ENCODE results near the gene CSGALNACT2. TPM values are rescaled to one million over a fixed set of nuclear protein-coding genes. Genes with fewer than 3 reads are reported as not detected.

Gene CSGALNACT2
- total RNA-seq, 1 experiment from 2014 or later, result 10.0 TPM

- intact Hi-C loops (cut with micrococcal nuclease; ENCODE audit: unreplicated experiment), result no loop called here
- Mint-ChIP-seq H3K4me1 (ENCODE audit: low read depth, unreplicated experiment) (peaks cover 9% of the 10 kb centered on the region), H3K4me3 (ENCODE audit: low read depth, unreplicated experiment) (peak overlapping the region; percentile 77), H3K27me3 (ENCODE audit: unreplicated experiment) (peaks cover 65% of the 10 kb centered on the region), H3K9me3 (ENCODE audit: low read depth, unreplicated experiment) (no peaks in the 10 kb centered on the region), H3K27ac (ENCODE audit: unreplicated experiment) (no peak overlapping the region), H3K36me3 (ENCODE audit: insufficient read depth, unreplicated experiment) (peaks cover 7% of the 10 kb centered on the region)
- BruUV-seq (replicated peaks), result no TSS peak
- CTCF ChIA-PET, result no interaction called here
- no peak for TF ChIP-seq CTCF (IDR thresholded peaks at IDR 0.05; ENCODE audit: unreplicated experiment)
- DNase-seq, result peak; percentile 60
Observed at GRCh38 chr10:43229208-43230061, 91.2 kb downstream of the CSGALNACT2 start.

DNA sequence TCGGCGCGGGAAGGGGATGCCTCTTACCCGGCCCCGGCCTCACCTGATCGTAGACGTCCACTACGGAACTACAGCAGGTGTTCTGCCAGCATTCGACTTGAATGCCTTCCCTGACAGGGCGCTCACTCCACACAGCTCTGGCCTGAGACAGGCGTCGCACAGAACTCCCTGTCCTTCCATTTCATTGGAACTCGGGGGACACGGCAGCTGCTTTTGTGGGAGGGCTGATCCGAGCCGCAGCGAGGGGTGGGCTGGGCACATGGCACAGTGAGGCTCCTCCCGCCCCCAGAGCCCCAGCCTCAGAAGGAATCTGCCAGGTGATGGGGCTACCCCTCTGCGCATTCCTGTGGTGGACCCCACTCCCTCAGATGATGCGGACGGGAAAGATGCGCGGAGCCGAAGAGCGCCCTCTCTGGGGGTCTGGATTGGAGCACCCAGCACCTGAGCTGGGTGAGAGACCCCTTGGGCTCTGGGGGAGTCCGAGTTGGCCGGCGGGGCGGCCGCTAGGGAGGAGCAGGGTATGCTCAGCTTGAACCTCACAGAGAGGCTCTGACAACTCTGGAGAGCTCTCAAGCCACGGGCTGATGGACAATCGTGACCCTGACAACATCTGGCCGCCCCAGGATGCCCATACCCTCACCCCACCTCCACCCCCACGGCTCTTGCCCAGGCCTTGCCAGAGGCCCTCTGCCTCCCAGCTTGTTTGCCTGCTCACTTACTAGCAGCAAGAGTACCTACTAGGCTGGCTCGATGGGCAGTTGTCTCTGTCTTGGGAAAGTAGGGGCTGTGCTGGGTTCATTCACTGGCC lies 92.1 kb downstream of the CSGALNACT2 start:
- no peak overlapping the region for H3K27ac Mint-ChIP-seq (ENCODE audit: unreplicated experiment)
- CTCF ChIA-PET, result no interaction called here
- H3K4me1 Mint-ChIP-seq (ENCODE audit: low read depth, unreplicated experiment), result peaks cover under 1% of the 10 kb centered on the region
- H3K9me3 Mint-ChIP-seq (ENCODE audit: low read depth, unreplicated experiment), result no peaks in the 10 kb centered on the region
- DNase-seq, result no peak
- peaks cover 59% of the 10 kb centered on the region for H3K27me3 Mint-ChIP-seq (ENCODE audit: unreplicated experiment)
- BruUV-seq (replicated peaks), result no TSS peak
- TF ChIP-seq CTCF (IDR thresholded peaks at IDR 0.05; ENCODE audit: unreplicated experiment), result no peak
- intact Hi-C loops (cut with micrococcal nuclease; ENCODE audit: unreplicated experiment), result no loop called here
- H3K36me3 Mint-ChIP-seq (ENCODE audit: insufficient read depth, unreplicated experiment), result peaks cover 7% of the 10 kb centered on the region
- peak overlapping the region; percentile 77 for H3K4me3 Mint-ChIP-seq (ENCODE audit: low read depth, unreplicated experiment)

- Mint-ChIP-seq H3K27me3 (ENCODE audit: unreplicated experiment) (peaks cover 53% of the 10 kb centered on the region), H3K36me3 (ENCODE audit: insufficient read depth, unreplicated experiment) (peaks cover 7% of the 10 kb centered on the region), H3K27ac (ENCODE audit: unreplicated experiment) (no peak overlapping the region), H3K9me3 (ENCODE audit: low read depth, unreplicated experiment) (no peaks in the 10 kb centered on the region), H3K4me1 (ENCODE audit: low read depth, unreplicated experiment) (peaks cover 5% of the 10 kb centered on the region), H3K4me3 (ENCODE audit: low read depth, unreplicated experiment) (no peak overlapping the region)
- no peak for DNase-seq
- CTCF ChIA-PET, result interaction anchor here (0.5 kb wide), 1 partner anchor 87 kb away, joined by 4 read pairs; no protein-coding TSS in a partner anchor
- intact Hi-C loops (cut with micrococcal nuclease; ENCODE audit: unreplicated experiment), result no loop called here
- no peak for TF ChIP-seq CTCF (IDR thresholded peaks at IDR 0.05; ENCODE audit: unreplicated experiment)
- no TSS peak for BruUV-seq (replicated peaks)
Observed at GRCh38 chr10:43230909-43231522, 92.8 kb downstream of the CSGALNACT2 start.

DNA sequence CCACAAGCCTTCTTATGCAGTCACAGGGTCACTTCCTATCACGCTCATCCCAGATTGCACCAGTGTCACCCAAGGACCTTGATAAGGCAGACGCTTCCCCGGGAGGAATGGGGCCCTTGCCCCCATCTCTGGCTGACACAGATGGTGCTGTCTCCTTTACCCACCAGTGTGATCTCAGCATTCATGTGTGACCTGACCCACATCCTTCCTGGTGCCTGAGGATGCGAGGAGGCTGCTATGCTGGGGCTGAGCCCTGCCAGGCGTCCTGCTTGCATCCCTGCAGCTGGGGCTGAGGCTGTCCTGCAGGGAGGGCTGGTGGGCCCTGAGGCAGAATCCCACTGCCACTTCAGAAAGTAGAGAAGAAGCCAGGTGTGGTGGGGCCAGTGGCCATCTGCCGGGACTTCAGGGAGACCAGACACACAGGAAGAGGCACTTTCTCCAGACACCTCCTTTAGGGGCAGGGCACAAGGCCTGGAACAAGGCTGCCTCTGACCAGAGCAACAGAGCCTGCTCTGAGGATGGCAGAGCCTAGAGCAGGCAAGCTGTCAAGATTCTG lies 93.4 kb downstream of the CSGALNACT2 start:
- Mint-ChIP-seq H3K4me1 (ENCODE audit: low read depth, unreplicated experiment) (peaks cover 5% of the 10 kb centered on the region), H3K27ac (ENCODE audit: unreplicated experiment) (no peak overlapping the region), H3K27me3 (ENCODE audit: unreplicated experiment) (peaks cover 57% of the 10 kb centered on the region), H3K36me3 (ENCODE audit: insufficient read depth, unreplicated experiment) (peaks cover 2% of the 10 kb centered on the region), H3K4me3 (ENCODE audit: low read depth, unreplicated experiment) (no peak overlapping the region), H3K9me3 (ENCODE audit: low read depth, unreplicated experiment) (no peaks in the 10 kb centered on the region)
- no TSS peak for BruUV-seq (replicated peaks)
- CTCF ChIA-PET, result interaction anchor here (0.5 kb wide), 1 partner anchor 88 kb away, joined by 4 read pairs; no protein-coding TSS in a partner anchor
- DNase-seq, result no peak
- no peak for TF ChIP-seq CTCF (IDR thresholded peaks at IDR 0.05; ENCODE audit: unreplicated experiment)
- intact Hi-C loops (cut with micrococcal nuclease; ENCODE audit: unreplicated experiment), result no loop called here
